H9 (cell line): ENCODE results near the gene UQCC2. TPM values are rescaled to one million over a fixed set of nuclear protein-coding genes. Genes with fewer than 3 reads are reported as not detected.

Source experiments
- DNase-seq: peaks from one replicate; pipeline ENCODE4 v3.0.0-alpha.2; 2017
- H2AFZ ChIP-seq: one replicate; pipeline ENCODE4 v1.6.1; 2013; ENCODE audit warnings: mild to moderate bottlenecking, low read length, control low read depth, moderate library complexity
- H2AK5ac ChIP-seq: 2 replicates; pipeline ENCODE4 v1.6.1; 2013; ENCODE audit warnings: low read length, control low read depth, mixed read lengths; ENCODE audit not compliant: insufficient read length
- H2BK120ac ChIP-seq: one replicate; pipeline ENCODE4 v1.6.1; 2013; ENCODE audit warnings: low read depth, mild to moderate bottlenecking, low read length, control low read depth, inconsistent platforms; ENCODE audit not compliant: poor library complexity, severe bottlenecking
- H2BK12ac ChIP-seq: 2 replicates; pipeline ENCODE4 v1.6.1; 2013; ENCODE audit warnings: low read length, control low read depth, mixed read lengths, low read depth; ENCODE audit not compliant: insufficient read length
- H2BK15ac ChIP-seq: 2 replicates; pipeline ENCODE4 v1.6.1; 2013; ENCODE audit warnings: low read depth, low read length, control low read depth
- H2BK20ac ChIP-seq: one replicate; pipeline ENCODE4 v1.6.1; 2013; ENCODE audit warnings: low read depth, mild to moderate bottlenecking, low read length, control low read depth, inconsistent platforms; ENCODE audit not compliant: poor library complexity, severe bottlenecking
- H2BK5ac ChIP-seq: 2 replicates; pipeline ENCODE4 v1.6.1; 2013; ENCODE audit warnings: low read length, control low read depth, mixed read lengths; ENCODE audit not compliant: insufficient read length
- H3K14ac ChIP-seq: 2 replicates; pipeline ENCODE4 v1.6.1; 2013; ENCODE audit warnings: low read length, control low read depth; ENCODE audit not compliant: insufficient read depth
- H3K18ac ChIP-seq: 2 replicates; pipeline ENCODE4 v1.6.1; 2013; ENCODE audit warnings: low read depth, mild to moderate bottlenecking, mixed read lengths, low read length, control low read depth; ENCODE audit not compliant: insufficient read length
- H3K23ac ChIP-seq: 2 replicates; pipeline ENCODE4 v1.6.1; 2013; ENCODE audit warnings: low read length, control low read depth, mixed read lengths, low read depth; ENCODE audit not compliant: insufficient read length
- H3K23me2 ChIP-seq: 2 replicates; pipeline ENCODE4 v1.6.1; 2013; ENCODE audit warnings: low read depth, mild to moderate bottlenecking, mixed read lengths, low read length, control low read depth; ENCODE audit not compliant: insufficient read length, poor library complexity, severe bottlenecking
- H3K27ac ChIP-seq: 2 replicates; pipeline ENCODE4 v1.5.1; 2013; ENCODE audit warnings: low read length, control low read depth, mixed read lengths, low read depth; ENCODE audit not compliant: insufficient read length
- H3K27me3 ChIP-seq: 2 replicates; pipeline ENCODE4 v1.6.1; 2013; ENCODE audit warnings: low read length, control low read depth, inconsistent platforms; ENCODE audit not compliant: insufficient read depth
- H3K4ac ChIP-seq: 2 replicates; pipeline ENCODE4 v1.6.1; 2013; ENCODE audit warnings: low read depth, mild to moderate bottlenecking, control low read depth, inconsistent platforms, low read length, moderate library complexity
- H3K4me1 ChIP-seq: 2 replicates; pipeline ENCODE4 v1.6.1; 2013; ENCODE audit warnings: low read length, control low read depth, inconsistent platforms; ENCODE audit not compliant: insufficient read depth
- H3K4me2 ChIP-seq: 2 replicates; pipeline ENCODE4 v1.6.1; 2013; ENCODE audit warnings: low read length, control low read depth, mixed read lengths; ENCODE audit not compliant: insufficient read length, insufficient read depth
- H3K56ac ChIP-seq: 2 replicates; pipeline ENCODE4 v1.6.1; 2013; ENCODE audit warnings: low read depth, mild to moderate bottlenecking, mixed read lengths, low read length, control low read depth; ENCODE audit not compliant: insufficient read length
- H3K79me1 ChIP-seq: 2 replicates; pipeline ENCODE4 v1.6.1; 2013; ENCODE audit warnings: low read depth, mild to moderate bottlenecking, moderate library complexity, low read length, control low read depth, inconsistent platforms; ENCODE audit not compliant: insufficient read depth, poor library complexity, severe bottlenecking
- H3K79me2 ChIP-seq: 2 replicates; pipeline ENCODE4 v1.6.1; 2013; ENCODE audit warnings: low read length, control low read depth, inconsistent platforms; ENCODE audit not compliant: insufficient read depth
- H3K9ac ChIP-seq: 2 replicates; pipeline ENCODE4 v1.6.1; 2013; ENCODE audit warnings: low read length, control low read depth, mixed read lengths; ENCODE audit not compliant: insufficient read length; ENCODE audit errors: extremely low read depth
- H3K9me3 ChIP-seq: one replicate; pipeline ENCODE4 v1.6.1; 2013; ENCODE audit warnings: low read depth, low read length, inconsistent platforms; ENCODE audit not compliant: control insufficient read depth
- H3T11ph ChIP-seq: one replicate; pipeline ENCODE4 v1.6.1; 2013; ENCODE audit warnings: mild to moderate bottlenecking, low read length, control low read depth, inconsistent platforms
- H4K20me1 ChIP-seq: one replicate; pipeline ENCODE4 v1.6.1; 2013; ENCODE audit not compliant: control insufficient read depth, insufficient read length, insufficient read depth
- H4K5ac ChIP-seq: 2 replicates; pipeline ENCODE4 v1.6.1; 2013; ENCODE audit warnings: low read depth, mild to moderate bottlenecking, mixed read lengths, low read length, control low read depth; ENCODE audit not compliant: insufficient read length
- H4K8ac ChIP-seq: replicated peaks from 2 replicates; pipeline ENCODE4 v1.6.1; 2013; ENCODE audit warnings: low read length, control low read depth, mixed read lengths, low read depth; ENCODE audit not compliant: insufficient read length
- H4K91ac ChIP-seq: 2 replicates; pipeline ENCODE4 v1.6.1; 2013; ENCODE audit warnings: low read depth, mild to moderate bottlenecking, moderate library complexity, mixed read lengths, low read length, control low read depth; ENCODE audit not compliant: insufficient read length
- H3K27ac Mint-ChIP-seq, 3 experiments: 2 replicates in 2 of 3; 3 replicates in 1 of 3; pipeline ENCODE4 v1.8.0; 2020 to 2021; ENCODE audit warnings: mixed read lengths in 3 of 3, mild to moderate bottlenecking in 1 of 3, moderate library complexity in 1 of 3
- H3K27me3 Mint-ChIP-seq: 2 replicates; pipeline ENCODE4 v1.8.0; 2021; ENCODE audit warnings: low read depth, mild to moderate bottlenecking, moderate library complexity, mixed read lengths
- H3K36me3 Mint-ChIP-seq, 3 experiments: 2 replicates in 2 of 3; 3 replicates in 1 of 3; pipeline ENCODE4 v1.8.0; 2020 to 2021; ENCODE audit warnings: low read depth in 3 of 3, mixed read lengths in 3 of 3; ENCODE audit not compliant: insufficient read depth in 1 of 3
- H3K4me1 Mint-ChIP-seq, 2 experiments: 2 replicates each; pipeline ENCODE4 v1.8.0; 2020; ENCODE audit warnings: mixed read lengths in 2 of 2
- H3K4me3 Mint-ChIP-seq, 2 experiments: 2 replicates in 1 of 2; 3 replicates in 1 of 2; pipeline ENCODE4 v1.8.0; 2020 to 2021; ENCODE audit warnings: mild to moderate bottlenecking in 2 of 2, mixed read lengths in 2 of 2, moderate library complexity in 1 of 2
- H3K9me3 Mint-ChIP-seq, 2 experiments: 2 replicates in 1 of 2; 3 replicates in 1 of 2; pipeline ENCODE4 v1.8.0; 2020; ENCODE audit warnings: mild to moderate bottlenecking in 2 of 2, mixed read lengths in 2 of 2, moderate library complexity in 1 of 2
- CTCF ChIP-seq: fragments of 200-600 bp; sonication (generic); conservative IDR thresholded peaks from 3 replicates; pipeline ENCODE4 v1.8.0; 2021; ENCODE audit warnings: antibody characterized with exemption, mild to moderate bottlenecking
- WGBS: extraction: QIAGEN DNeasy Blood & Tissue Kit; methylation state at CpG from one replicate; pipeline ENCODE4 v1.1.7; 2013; ENCODE audit warnings: missing lambda C conversion rate, low lambda C conversion rate, mixed read lengths; ENCODE audit not compliant: insufficient read length; ENCODE audit errors: extremely low coverage; 5-methylcytosine and 5-hydroxymethylcytosine counted together
- total RNA-seq: library from RNA; stranded (reverse); gene quantifications from 2 replicates; pipeline ENCODE4 v1.2.1, GENCODE V29; 2021

UQCC2 gene
- total RNA-seq, 1 experiment from 2014 or later, result 140 TPM

- H3K27ac Mint-ChIP-seq, result no peak overlapping the region
- DNase-seq, result no peak
- no peak overlapping the region for H3K9ac ChIP-seq
- H3K36me3 Mint-ChIP-seq, result no peaks in the 10 kb centered on the region
- H3K23me2 ChIP-seq, result no peaks in the 10 kb centered on the region
- no peak overlapping the region for H4K5ac ChIP-seq
- no peaks in the 10 kb centered on the region for H3K9me3 Mint-ChIP-seq
- peaks cover 32 to 37% of the 10 kb centered on the region in 2 experiments for H3K4me1 Mint-ChIP-seq
- no peak overlapping the region for H3K56ac ChIP-seq
- H3K27me3 ChIP-seq, result no peaks in the 10 kb centered on the region
- TF ChIP-seq CTCF, result no peak
- no peak overlapping the region for H3T11ph ChIP-seq
- H3K14ac ChIP-seq, result no peak overlapping the region
- no peaks in the 10 kb centered on the region for H3K79me2 ChIP-seq
- H2BK5ac ChIP-seq, result no peak overlapping the region
- no CpG with 5 or more reads among the region's 9 CpGs for WGBS
- no peaks in the 10 kb centered on the region for H3K9me3 ChIP-seq
- peaks cover 8% of the 10 kb centered on the region; the same call in 1 of the 2 replicates for H3K4me1 ChIP-seq
- H3K4ac ChIP-seq, result no peak overlapping the region
- no peak overlapping the region for H2BK15ac ChIP-seq
- no peak overlapping the region for H2BK120ac ChIP-seq
- no peaks in the 10 kb centered on the region for H3K79me1 ChIP-seq
- H3K4me3 Mint-ChIP-seq, result peak overlapping the region in 1 of 2 experiments; percentile 7; a peak in 1 of 5 replicates
- H3K27ac ChIP-seq, result no peak overlapping the region
- no peak overlapping the region for H2AFZ ChIP-seq
- H4K91ac ChIP-seq, result no peak overlapping the region
- no peak overlapping the region for H4K8ac ChIP-seq
- H3K27me3 Mint-ChIP-seq, result peaks cover 2% of the 10 kb centered on the region
- no peak overlapping the region for H2AK5ac ChIP-seq
- H4K20me1 ChIP-seq, result no peaks in the 10 kb centered on the region
- no peak overlapping the region for H3K18ac ChIP-seq
- H2BK12ac ChIP-seq, result no peak overlapping the region
- H2BK20ac ChIP-seq, result no peak overlapping the region
- H3K23ac ChIP-seq, result no peak overlapping the region
- no peak overlapping the region for H3K4me2 ChIP-seq
Measured at GRCh38 chr6:33742092-33742491, 30.6 kb upstream of the UQCC2 start.
